Glutamatergic neuron (in vitro differentiated cells): ENCODE results near the gene DOCK2. TPM values are rescaled to one million over a fixed set of nuclear protein-coding genes. Genes with fewer than 3 reads are reported as not detected.

Experiments used
- DNase-seq: peaks from one replicate; pipeline ENCODE4 v3.0.0; 2022
- H3K27ac Mint-ChIP-seq: one replicate; pipeline ENCODE4 v1.8.0; 2020; ENCODE audit warnings: mild to moderate bottlenecking, mixed read lengths, inconsistent platforms; ENCODE audit not compliant: unreplicated experiment
- H3K27me3 Mint-ChIP-seq: one replicate; pipeline ENCODE4 v1.8.0; 2020; ENCODE audit warnings: mild to moderate bottlenecking, moderate library complexity, mixed read lengths, inconsistent platforms; ENCODE audit not compliant: unreplicated experiment
- H3K36me3 Mint-ChIP-seq: one replicate; pipeline ENCODE4 v1.8.0; 2020; ENCODE audit warnings: mild to moderate bottlenecking, mixed read lengths, inconsistent platforms; ENCODE audit not compliant: unreplicated experiment
- H3K4me1 Mint-ChIP-seq: one replicate; pipeline ENCODE4 v1.8.0; 2020; ENCODE audit warnings: mild to moderate bottlenecking, low read depth, mixed read lengths, inconsistent platforms; ENCODE audit not compliant: unreplicated experiment
- H3K4me3 Mint-ChIP-seq: one replicate; pipeline ENCODE4 v1.8.0; 2020; ENCODE audit warnings: mild to moderate bottlenecking, mixed read lengths, inconsistent platforms; ENCODE audit not compliant: unreplicated experiment
- H3K9me3 Mint-ChIP-seq: one replicate; pipeline ENCODE4 v1.8.0; 2020; ENCODE audit warnings: mild to moderate bottlenecking, moderate library complexity, mixed read lengths, inconsistent platforms; ENCODE audit not compliant: unreplicated experiment
- CTCF ChIP-seq: fragments of 200-600 bp; sonication (generic); IDR thresholded peaks from one replicate; pipeline ENCODE4 v1.5.0; 2021; ENCODE audit not compliant: partially characterized antibody, unreplicated experiment
- total RNA-seq: library from RNA; stranded (reverse); fragmentation: NEBNext Ultra II Directional; extraction: Animal tissue kit (Norgen Biotek cat#: 25700); gene quantifications from one replicate; pipeline ENCODE4 v1.2.1, GENCODE V29; 2021; ENCODE audit not compliant: unreplicated experiment

Gene DOCK2
- total RNA-seq, 1 donor from 2014 or later, result 0.66 TPM

GRCh38 chr5:169964246-169964645, 327.2 kb downstream of the DOCK2 start:
- H3K27me3 Mint-ChIP-seq, result no peaks in the 10 kb centered on the region
- no peak overlapping the region for H3K27ac Mint-ChIP-seq
- no peak for TF ChIP-seq CTCF
- DNase-seq, result no peak
- no peaks in the 10 kb centered on the region for H3K9me3 Mint-ChIP-seq
- peaks cover under 1% of the 10 kb centered on the region for H3K4me1 Mint-ChIP-seq
- no peaks in the 10 kb centered on the region for H3K36me3 Mint-ChIP-seq
- H3K4me3 Mint-ChIP-seq, result no peak overlapping the region

DNA sequence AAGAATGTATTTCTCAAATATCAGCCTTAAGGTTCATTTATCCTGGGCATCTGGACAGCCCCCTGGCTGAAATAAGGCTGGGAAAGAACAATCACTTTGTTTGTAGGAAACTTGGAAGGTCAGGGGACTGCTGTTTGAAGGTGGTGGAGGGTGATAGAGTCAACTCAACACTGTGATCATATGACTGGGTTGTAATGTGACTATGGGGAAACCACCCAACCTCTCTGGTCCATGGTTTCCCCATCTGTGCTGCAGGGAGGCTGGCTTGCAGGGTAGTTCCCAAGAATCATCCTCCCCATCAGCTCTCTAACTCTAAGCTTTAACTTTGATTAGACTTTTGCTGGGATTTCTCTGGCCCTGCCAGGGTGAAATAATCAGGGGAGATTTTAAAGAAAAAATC, 333.3 kb downstream of the DOCK2 start:
- no peak overlapping the region for H3K27ac Mint-ChIP-seq
- no peak for TF ChIP-seq CTCF
- H3K4me1 Mint-ChIP-seq, result peaks cover 2% of the 10 kb centered on the region
- peaks cover under 1% of the 10 kb centered on the region for H3K9me3 Mint-ChIP-seq
- H3K27me3 Mint-ChIP-seq, result peaks cover 4% of the 10 kb centered on the region
- no peak for DNase-seq
- H3K36me3 Mint-ChIP-seq, result no peaks in the 10 kb centered on the region
- H3K4me3 Mint-ChIP-seq, result no peak overlapping the region

GRCh38 chr5:169970911-169971765, 334.1 kb downstream of the DOCK2 start:
- H3K9me3 Mint-ChIP-seq, result peaks cover 2% of the 10 kb centered on the region
- no peak overlapping the region for H3K27ac Mint-ChIP-seq
- no peak for TF ChIP-seq CTCF
- H3K36me3 Mint-ChIP-seq, result no peaks in the 10 kb centered on the region
- H3K4me1 Mint-ChIP-seq, result peaks cover 2% of the 10 kb centered on the region
- no peak overlapping the region for H3K4me3 Mint-ChIP-seq
- no peak for DNase-seq
- H3K27me3 Mint-ChIP-seq, result peaks cover 4% of the 10 kb centered on the region

DNA sequence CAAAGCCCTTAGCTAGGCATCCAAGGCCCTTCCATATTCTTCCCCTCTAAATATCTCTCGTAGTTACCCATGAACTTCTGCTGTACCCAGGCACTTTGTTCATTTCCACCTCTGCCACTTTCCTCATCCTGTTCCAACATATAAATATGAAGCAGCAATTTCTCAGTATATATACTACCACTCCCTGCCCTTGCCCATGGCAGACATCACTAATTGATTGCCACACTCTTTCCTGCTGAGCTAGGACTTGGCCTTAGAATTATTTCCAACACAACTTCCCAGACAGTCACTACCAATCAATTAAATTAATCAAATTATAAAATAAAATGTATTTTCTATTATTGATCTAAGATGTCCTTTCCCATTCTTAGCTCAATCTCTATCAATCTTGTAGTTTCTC, 334.7 kb downstream of the DOCK2 start:
- Mint-ChIP-seq H3K4me3 (no peak overlapping the region), H3K27me3 (peaks cover 4% of the 10 kb centered on the region), H3K27ac (no peak overlapping the region), H3K36me3 (no peaks in the 10 kb centered on the region), H3K9me3 (peaks cover 2% of the 10 kb centered on the region), H3K4me1 (peaks cover 2% of the 10 kb centered on the region)
- TF ChIP-seq CTCF, result no peak
- DNase-seq, result no peak

- H3K27ac Mint-ChIP-seq, result no peak overlapping the region
- no peak for TF ChIP-seq CTCF
- peaks cover 4% of the 10 kb centered on the region for H3K27me3 Mint-ChIP-seq
- no peak for DNase-seq
- peaks cover 2% of the 10 kb centered on the region for H3K9me3 Mint-ChIP-seq
- H3K4me1 Mint-ChIP-seq, result peaks cover 4% of the 10 kb centered on the region
- no peaks in the 10 kb centered on the region for H3K36me3 Mint-ChIP-seq
- H3K4me3 Mint-ChIP-seq, result no peak overlapping the region
Observed at GRCh38 chr5:169973056-169973455, 336.0 kb downstream of the DOCK2 start.
